NCI-H748 treated with DMSO at 0.1 percent for 48 hours (cell line): Measurements from ENCODE around the gene ACOT7.

ENCODE experiments used
- DNase-seq: peaks from one replicate; lab custom pipeline; 2025; lab: John Stamatoyannopoulos, UW

The ACOT7 gene

DNA sequence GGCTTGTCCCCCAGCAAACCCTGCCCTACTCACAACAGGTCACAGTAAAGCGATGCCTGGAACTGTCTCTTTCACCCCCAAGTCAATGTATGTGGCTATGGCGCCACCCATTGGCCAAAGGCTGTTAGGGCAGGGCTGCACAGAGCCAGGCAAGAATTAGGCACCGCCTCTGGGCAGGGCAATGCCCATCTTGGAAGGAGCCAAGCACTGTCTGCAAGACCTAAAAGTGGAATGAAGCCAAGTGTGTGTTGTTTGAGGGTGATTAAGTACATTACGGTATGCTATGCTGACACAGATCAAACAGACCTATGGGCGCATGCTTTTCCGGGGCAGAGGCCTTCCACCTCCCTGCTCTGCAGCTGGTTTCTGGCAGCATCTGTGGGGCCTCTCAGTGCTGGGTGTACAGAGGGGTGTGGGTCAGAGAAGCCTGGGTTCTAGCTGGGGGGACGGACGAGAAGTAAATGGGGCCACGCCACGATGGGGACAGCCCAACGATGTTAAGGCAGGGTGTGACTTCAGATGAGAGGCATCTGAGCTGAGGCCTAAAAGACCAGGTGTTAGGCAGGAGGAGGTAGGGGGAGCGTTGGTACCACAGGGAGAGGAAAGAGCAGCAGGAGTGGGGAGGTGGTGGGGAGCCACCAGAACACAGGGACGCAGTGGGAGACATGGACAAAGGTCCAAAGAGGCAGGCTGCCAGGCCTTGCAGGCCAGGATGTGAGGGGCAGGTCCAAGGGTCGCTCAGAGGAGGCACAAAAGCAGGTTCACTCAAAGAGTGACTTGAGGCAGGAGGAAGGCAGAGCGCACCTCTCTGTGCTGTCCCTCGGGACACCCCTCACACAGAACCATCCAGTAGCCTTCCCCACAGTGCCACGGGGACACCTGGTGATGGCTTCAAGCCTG is 49.8 kb downstream of the ACOT7 start:
- peak; percentile 16 for DNase-seq

- DNase-seq, result no peak
These were observed 51.5 kb downstream of the ACOT7 start for GRCh38 chr1:6342056-6342455.

- no peak for DNase-seq
These were observed 54.9 kb downstream of the ACOT7 start for GRCh38 chr1:6338695-6339094.

DNA sequence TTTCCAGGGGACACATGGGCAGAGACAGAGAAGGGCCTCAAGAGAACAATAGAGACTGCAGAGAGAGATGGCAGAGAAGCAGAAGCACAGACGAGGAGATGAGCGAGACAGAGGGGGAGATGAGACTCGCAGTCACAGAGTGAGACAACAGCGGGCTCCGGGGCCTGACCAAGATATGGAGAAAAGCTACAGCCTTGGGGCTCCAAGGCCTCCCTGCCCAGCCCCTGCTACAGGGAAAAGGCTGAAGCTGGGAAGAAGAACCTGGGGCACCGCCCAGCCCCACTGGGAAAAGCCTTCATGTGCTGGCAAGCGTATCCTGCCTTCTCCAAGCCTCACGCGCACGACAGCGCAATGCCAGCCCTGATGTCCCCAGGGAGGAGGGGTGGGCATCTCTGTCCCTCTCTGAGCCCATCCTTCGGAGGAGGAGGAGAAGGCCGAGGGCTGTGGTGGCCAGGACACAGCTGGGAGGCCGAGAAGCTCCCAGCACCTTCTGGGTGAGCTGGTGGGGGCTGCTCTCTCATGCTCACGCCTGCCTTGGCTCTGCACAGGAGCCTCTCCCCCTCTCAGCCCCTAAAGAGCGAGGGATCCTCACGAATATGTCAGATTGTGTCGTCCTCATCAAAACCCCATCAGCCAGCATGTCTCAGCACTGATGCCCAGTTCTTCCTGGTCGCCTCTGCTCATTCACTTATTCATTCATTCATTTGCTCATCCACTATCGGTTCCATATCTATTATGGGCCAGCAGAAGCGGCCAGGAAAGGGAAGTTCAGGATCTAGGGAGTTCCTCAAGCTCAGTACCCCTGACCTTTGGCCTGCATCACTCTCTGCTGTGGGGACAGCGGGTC is 56.6 kb downstream of the ACOT7 start:
- DNase-seq, result no peak

DNA sequence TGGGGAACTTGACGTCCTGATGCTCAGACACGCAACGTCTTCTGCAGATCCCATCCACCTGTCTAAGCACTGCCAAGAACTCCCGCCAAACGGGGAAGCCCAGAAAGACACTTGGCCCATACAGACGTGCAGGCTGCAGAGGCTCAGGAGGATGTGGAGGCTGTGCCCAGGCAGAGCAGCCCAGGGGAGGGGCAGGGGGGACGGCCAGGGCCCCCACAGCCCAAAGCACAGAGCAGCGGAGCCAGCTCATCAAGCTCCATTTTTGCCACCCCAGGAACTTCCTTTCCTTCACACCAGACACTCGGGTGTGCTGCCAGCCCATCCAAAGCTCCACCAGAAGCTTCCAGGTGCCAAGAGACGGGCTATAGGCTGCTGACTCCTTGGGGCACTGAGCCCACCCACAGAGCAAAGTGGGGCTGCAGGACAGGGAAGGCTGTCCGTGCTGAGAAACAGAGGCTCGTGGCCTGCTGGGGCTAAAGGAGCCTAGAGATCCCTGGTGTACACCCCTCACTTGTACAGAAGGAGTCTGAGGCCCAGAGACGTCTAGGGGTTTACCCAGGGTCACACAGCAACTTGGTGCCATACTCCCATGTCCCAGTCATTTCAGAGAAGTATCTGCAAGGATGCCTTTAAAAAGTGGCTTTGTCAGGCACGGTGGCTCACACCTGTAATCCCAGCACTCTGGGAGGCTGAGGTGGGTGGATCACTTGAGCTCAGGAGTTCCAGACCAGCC is 59.1 kb downstream of the ACOT7 start:
- DNase-seq, result no peak

DNA sequence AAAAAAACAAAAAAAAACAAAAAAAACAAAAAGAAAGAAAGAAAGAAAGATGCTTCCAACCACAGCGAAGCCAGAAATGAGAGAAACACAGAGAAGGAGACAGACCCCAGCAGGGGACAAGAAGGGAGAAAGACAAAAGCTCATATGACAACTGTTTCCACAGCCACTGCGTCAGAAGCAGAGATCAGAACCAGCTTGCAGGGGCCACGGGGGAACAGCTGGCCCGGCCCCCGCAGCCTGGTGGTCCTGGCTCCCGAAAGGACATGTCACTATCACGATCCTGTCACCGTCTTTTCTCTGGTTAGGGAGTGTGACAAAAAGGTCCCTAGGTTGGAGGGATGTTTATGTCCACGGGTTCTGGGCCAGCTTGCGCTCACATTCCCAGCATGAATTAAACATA is 60.7 kb downstream of the ACOT7 start:
- DNase-seq, result no peak

GRCh38 chr1:6331543-6332273 is 61.9 kb downstream of the ACOT7 start:
- DNase-seq, result no peak

DNA sequence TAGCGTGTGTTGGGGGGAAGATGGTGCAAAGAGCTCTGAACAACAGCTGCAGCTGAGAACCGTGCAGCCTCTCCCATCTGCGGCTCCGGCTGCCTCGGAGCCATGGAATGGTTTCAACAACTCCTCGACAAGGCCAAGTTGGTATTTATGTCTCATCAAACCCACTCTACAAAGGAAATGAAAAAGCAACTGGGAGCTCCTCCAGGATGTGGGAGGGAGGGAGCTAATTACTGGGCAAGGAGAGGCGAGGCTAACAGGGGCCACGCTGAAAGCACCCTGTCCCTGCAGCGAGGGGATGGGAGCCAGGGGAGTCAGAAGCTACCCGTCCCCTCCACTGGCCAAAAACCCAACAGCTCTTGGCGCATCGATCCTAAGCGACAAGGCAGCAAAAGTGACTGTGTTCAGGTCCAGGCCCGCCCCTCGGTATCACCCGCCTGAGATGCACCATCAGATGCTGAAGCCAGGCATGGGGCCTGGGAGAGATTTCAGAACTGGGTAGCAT is 63.1 kb downstream of the ACOT7 start:
- no peak for DNase-seq

DNA sequence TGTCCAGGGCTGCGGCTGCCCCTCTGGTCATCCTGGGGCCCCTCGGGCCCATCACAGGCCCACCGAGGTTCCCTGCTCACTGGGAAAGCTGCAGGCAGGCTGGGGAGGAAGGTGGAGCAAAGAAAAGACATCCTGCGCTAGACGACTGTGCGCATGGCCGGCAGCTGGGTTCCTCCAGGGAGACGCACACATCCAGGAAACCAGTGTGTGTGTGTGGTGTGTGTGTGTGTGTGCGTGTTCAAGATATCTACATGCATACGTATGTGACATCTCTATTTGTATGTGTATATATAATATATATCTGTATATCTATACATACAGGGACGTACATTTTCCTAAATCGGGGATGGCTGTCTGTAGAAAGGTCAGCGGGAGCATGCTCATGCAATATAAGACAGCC is 63.7 kb downstream of the ACOT7 start:
- DNase-seq, result no peak

DNA sequence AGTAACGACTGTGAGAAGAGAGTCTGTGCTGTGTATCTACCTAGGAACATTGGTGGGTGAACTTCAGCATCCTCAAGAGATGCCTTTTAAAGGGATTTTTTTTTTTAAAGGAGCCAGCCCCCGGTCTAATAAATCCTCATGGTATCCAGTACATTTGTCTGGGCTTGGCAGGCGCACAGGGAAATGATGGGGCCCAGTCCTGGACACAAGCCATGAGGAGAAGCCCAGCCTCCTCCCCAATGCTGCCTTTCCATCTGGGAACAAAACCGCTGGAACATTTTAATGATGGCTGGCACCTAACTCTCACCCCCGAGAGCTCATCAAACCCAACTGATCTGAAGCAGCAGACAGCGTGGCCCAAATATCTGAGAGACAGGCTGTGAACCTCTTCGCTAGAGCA is 64.2 kb downstream of the ACOT7 start:
- no peak for DNase-seq

DNA sequence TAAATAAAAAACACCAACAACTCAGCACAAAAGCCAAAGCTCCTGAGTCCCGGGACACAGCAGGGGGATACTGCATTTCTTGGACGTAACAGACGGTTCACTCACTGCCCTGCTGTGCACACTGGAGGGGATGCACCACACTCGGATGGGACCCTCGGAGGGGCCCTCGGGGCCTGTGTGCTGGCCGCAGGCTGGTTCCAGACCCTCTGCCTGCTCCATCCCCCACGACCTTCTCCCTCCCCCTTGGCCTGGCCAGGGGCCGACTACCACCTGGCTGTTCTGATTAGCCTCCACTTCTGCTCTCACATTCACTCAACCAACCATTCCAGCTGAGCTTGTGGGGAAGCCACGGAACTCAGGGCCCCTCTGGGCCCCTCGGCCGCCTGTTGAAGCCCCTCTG is 64.9 kb downstream of the ACOT7 start:
- no peak for DNase-seq

GRCh38 chr1:6328091-6328490 is 65.5 kb downstream of the ACOT7 start:
- no peak for DNase-seq

GRCh38 chr1:6325482-6325881 is 68.1 kb downstream of the ACOT7 start:
- DNase-seq, result no peak

GRCh38 chr1:6322161-6322560 is 71.4 kb downstream of the ACOT7 start:
- DNase-seq, result no peak

DNA sequence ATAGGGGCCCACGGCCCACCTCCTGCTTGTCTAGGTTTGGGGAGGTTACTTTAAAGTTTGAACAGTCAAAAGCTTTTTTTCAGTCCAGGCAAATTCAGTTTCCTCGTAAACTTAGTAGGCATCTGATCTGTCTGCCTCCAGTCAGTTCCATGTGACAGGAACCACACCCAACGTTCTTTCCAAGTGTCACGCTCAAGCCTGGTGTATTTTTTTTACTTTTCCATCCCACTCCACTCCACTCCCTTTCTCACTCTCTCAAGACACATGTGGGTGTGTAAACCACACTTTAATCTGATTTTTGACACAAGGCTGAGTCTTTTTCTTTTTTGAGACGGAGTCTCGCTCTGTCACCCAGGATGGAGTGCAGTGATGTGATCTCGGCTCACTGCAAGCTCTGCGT is 72.4 kb downstream of the ACOT7 start:
- DNase-seq, result no peak

GRCh38 chr1:6317098-6317760 is 76.3 kb downstream of the ACOT7 start:
- DNase-seq, result no peak

DNA sequence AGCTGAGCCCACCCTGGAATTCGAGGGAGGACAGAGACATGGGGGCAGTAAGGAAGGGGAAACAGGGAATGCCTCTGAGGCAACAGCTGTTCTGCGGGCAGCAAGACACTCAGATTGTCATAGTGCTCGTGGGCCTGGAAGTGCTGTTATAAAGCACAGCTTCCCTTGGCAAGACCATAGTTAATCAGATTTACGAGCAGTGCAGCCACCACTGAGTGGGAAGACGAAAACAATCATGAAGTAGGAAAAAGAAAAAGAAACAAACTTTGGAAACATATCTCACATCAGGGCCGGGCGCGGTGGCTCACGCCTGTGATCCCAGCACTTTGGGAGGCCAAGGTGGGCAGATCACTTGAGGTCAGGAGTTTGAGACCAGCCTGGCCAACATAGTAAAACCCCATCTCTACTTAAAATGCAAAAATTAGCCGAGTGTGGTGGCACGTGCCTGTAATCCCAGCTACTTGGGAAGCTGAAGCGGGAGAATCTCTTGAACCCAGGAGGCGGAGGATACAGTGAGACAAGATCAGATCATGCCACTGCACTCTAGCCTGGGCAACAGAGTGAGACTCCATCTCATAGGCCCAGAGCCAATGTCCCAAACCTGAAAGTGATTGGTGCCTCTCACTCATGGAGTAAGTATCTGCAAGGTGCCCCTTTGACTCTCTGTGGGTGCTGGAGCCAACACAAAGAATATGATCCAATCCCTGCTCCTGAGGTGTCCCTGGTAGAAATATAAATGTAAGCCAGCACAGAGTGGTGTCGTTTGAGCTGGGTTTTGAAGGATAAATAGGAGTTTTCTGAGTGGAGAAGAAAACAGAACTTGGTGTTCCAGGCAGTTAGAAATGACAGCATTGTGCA is 77.1 kb downstream of the ACOT7 start:
- no peak for DNase-seq

GRCh38 chr1:6314503-6314902 is 79.1 kb downstream of the ACOT7 start:
- no peak for DNase-seq

DNA sequence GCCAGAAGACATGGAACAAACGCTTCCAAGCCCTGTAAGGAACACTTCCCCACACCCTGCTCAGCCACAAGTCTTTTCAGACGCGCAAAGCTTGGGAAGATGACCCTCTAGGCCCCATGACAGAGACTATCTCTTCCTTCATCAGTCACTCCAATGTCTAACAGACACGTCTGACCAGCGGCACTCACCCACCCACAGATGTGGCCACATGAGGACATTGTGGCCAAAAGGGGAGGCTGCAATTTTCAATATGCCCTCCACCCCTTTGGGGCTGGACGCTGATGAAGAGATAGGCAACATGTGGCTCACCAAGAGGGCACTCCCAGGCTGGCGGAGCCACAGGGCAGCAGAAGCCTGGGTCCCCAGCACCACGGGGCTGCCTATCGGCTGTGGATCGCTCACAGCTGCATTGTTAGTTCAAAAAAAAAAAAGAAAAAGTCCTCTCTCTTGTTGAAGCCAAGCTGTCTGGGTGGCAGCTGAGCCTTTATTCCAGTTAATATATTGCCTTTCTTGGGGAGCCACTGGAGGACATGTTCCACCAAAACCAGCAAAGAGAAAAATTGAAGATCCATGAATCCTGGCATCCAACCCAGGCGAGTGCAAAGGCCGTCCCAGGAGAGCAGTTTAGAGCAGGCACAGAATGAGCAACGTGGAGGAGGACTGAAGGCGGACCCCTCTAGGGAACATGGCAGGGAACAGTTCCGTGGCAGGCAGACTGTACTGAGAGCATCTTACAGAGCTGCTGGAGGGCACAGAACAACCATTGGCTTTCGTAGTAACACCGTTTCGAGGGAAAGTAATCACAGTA is 80.0 kb downstream of the ACOT7 start:
- no peak for DNase-seq
